GM12865 (cell line): ENCODE results near the gene SCYGR7.

Source experiments
- DNase-seq: peaks from one replicate; pipeline ENCODE4 v3.0.0; 2010; ENCODE audit warnings: low read depth
- H3K4me3 ChIP-seq: 2 replicates; pipeline ENCODE4 v1.5.1; 2011; ENCODE audit warnings: mild to moderate bottlenecking, low read depth, low read length, control low read depth
- TF ChIP-seq, protein P1 (sequence below): IDR thresholded peaks from 2 replicates; pipeline ENCODE4 v1.5.1; 2011; ENCODE audit warnings: low read length, control low read depth, low read depth, inconsistent platforms; ENCODE audit not compliant: insufficient read depth; ENCODE audit errors: missing control alignments

Gene SCYGR7

DNA sequence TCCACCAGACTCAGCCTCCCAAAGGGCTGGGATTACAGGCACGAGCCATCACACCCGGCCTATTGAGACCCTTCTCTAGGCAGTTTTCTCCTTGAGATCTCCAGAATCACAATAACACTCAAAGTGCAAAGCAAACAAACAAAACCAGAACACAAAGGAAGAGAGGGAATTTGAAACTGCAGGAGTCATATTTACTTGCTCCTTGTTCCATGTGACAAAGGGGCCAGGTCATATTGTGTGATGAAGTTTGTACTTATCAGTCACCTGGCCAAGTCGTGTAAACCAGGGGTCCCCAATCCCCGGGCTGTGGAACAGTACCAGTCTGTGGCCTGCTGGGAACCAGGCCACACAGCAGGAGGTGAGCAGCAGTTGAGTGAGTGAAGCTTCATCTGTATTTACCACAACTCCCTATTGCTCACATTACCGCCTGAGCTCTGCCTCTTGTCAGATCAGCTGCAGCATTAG lies 44.1 kb downstream of the SCYGR7 start:
- H3K4me3 ChIP-seq = no peak overlapping the region
- TF ChIP-seq, protein P1, sequence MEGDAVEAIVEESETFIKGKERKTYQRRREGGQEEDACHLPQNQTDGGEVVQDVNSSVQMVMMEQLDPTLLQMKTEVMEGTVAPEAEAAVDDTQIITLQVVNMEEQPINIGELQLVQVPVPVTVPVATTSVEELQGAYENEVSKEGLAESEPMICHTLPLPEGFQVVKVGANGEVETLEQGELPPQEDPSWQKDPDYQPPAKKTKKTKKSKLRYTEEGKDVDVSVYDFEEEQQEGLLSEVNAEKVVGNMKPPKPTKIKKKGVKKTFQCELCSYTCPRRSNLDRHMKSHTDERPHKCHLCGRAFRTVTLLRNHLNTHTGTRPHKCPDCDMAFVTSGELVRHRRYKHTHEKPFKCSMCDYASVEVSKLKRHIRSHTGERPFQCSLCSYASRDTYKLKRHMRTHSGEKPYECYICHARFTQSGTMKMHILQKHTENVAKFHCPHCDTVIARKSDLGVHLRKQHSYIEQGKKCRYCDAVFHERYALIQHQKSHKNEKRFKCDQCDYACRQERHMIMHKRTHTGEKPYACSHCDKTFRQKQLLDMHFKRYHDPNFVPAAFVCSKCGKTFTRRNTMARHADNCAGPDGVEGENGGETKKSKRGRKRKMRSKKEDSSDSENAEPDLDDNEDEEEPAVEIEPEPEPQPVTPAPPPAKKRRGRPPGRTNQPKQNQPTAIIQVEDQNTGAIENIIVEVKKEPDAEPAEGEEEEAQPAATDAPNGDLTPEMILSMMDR = no peak
- DNase-seq = no peak

DNA sequence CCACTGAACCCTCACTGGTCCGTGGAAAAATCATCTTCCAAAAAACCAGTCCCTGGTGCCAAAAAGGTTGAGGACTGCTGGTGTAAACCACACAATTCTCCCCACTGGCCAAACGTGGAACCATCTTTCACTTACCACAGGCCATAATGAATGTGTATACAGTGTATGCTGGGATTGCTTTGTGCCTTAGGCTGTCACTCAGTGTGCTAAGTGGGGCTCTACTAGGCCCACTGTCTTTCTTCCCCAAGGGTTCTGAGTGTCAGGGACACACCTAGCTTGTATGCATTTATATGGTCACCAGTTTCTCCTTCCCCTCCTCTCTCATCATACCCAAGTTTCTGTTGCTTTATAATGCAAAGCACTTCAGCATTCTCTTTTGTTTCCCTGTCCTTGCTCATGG lies 44.8 kb downstream of the SCYGR7 start:
- TF ChIP-seq, protein P1 = no peak
- no peak for DNase-seq
- H3K4me3 ChIP-seq = no peak overlapping the region

DNA sequence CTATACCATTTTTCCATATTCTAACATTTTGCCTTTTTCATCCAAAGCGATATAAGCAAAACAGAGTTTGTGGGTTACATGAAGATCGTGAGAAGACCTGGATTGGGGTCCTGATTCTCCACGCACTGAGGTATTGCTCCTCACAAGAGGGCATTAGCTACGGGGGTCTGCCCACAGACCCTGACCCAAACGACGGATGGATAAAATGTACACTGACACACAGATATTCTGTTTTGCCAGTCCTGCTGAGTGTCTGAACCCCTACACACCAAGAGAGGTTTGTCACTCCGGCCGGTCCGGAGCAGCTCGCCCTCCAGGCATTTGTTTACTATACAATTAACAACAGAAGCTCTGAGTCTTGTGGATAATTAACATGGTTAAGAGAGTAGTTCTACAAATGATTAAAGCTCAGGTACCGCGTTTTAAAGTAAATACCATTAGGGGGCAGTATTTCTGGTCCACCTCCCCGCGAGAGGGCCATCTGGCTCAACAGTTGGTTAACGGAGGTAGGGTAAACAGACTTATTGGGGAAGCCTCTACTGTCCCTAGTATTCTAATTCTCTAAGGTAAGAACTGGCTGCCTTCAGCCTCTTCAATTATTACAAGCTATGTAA lies 46.0 kb downstream of the SCYGR7 start:
- TF ChIP-seq, protein P1 = peak; percentile 37
- peak; percentile 58 for DNase-seq
- H3K4me3 ChIP-seq = no peak overlapping the region

GRCh38 chr2:227774895-227775842 lies 47.0 kb downstream of the SCYGR7 start:
- TF ChIP-seq, protein P1 = no peak
- H3K4me3 ChIP-seq = no peak overlapping the region
- no peak for DNase-seq
